ENCODE data around the gene FNDC3A. TPM values are rescaled to one million over a fixed set of nuclear protein-coding genes. Genes with fewer than 3 reads are reported as not detected.

FNDC3A gene
- total RNA-seq, 1 experiment from 2014 or later, result 24.3 TPM

DNA sequence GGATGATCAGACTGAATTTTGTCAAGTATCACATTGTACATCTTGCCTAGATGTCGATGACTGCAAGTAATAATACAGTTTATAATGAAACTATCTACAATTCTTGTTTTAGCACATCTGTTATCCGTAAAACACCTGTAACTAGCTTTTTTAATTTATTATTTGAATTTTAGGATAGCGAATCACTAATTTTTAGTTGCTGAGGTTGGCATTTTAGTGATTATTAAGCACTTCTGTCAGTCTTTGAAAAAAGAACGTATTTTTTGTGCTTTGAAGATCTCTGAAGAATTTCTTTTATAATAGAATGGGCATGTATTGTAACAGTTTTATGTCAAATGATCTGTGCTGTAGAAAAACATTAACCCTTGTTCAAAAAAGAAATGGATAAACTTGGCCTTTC lies 232.9 kb downstream of the FNDC3A start:
- no TSS peak for BruUV-seq (replicated peaks)

DNA sequence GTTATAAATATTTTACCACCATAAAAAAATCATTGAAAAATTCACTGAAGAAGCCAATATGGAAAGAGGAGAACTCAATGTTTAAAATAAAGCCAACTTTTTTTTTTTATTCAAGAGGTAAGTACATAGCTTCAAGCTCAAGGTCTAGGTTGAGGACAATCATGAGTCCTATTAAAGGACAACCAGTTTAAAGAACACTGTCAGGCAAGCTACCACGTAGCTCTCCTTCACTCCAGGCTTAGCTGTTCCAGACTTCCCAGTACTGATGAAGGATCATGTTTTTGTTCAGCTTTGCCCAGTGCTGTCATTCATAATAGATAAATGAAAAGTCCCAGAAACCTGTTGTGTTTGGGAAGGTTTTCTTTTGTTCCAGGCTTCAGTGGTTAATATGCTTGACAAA lies 234.4 kb downstream of the FNDC3A start:
- no TSS peak for BruUV-seq (replicated peaks)
- CTCF ChIA-PET, result no interaction called here
- no peak overlapping the region for H3K4me3 ChIP-seq (ENCODE audit: low read depth in 2 of 2, low read length in 2 of 2)
- H3K9me3 ChIP-seq (ENCODE audit: control insufficient read depth, insufficient read depth, low read depth, low read length), result no peaks in the 10 kb centered on the region
- no peaks in the 10 kb centered on the region for H3K4me1 ChIP-seq (ENCODE audit: control insufficient read depth, insufficient read depth, low read length)
- DNase-seq (ENCODE audit: low read depth, low spot score) (no peak), ATAC-seq (no peak)
- intact Hi-C loops (cut with micrococcal nuclease; ENCODE audit: unreplicated experiment), result no loop called here
- H3K27ac ChIP-seq (ENCODE audit: low read length), result no peak overlapping the region
- TF ChIP-seq CTCF (IDR thresholded peaks at IDR 0.05), result no peak
- no peak for TF ChIP-seq REST (IDR thresholded peaks at IDR 0.05; ENCODE audit: insufficient read depth in 1 of 2, low read depth in 2 of 2, low read length in 1 of 2)
- no peak for TF ChIP-seq SIN3A (IDR thresholded peaks at IDR 0.05; ENCODE audit: borderline replicate concordance, insufficient read depth, low read depth, low read length)
- TF ChIP-seq TCF7L2 (IDR thresholded peaks at IDR 0.05; ENCODE audit: low read depth, low read length), result no peak
- TF ChIP-seq POLR2AphosphoS5 (IDR thresholded peaks at IDR 0.05; ENCODE audit: low read depth, low read length), result no peak
- no peaks in the 10 kb centered on the region for H3K27me3 ChIP-seq (ENCODE audit: control insufficient read depth, insufficient read depth, low read length)
- H3K36me3 ChIP-seq (ENCODE audit: control insufficient read depth, insufficient read depth, low read length), result no peaks in the 10 kb centered on the region
- in situ Hi-C loops (cut with HindIII; ENCODE audit: low pct_unique_long_range_greater_than_20kb, low sequenced_read_pairs), result no loop called here
- POLR2A ChIA-PET, result no interaction called here

More for the DNA sequence above, 232.9 kb downstream of the FNDC3A start:
- no peaks in the 10 kb centered on the region; the same call in 1 of the 2 replicates for H3K36me3 ChIP-seq (ENCODE audit: control insufficient read depth, insufficient read depth, low read length)
- ChIA-PET CTCF (no interaction called here), POLR2A (interaction anchor here (0.6 kb wide), 1 partner anchor 906 kb away, joined by 3 read pairs; no protein-coding TSS in a partner anchor)
- intact Hi-C loops (cut with micrococcal nuclease; ENCODE audit: unreplicated experiment) (no loop called here), in situ Hi-C loops (cut with HindIII; ENCODE audit: low pct_unique_long_range_greater_than_20kb, low sequenced_read_pairs) (no loop called here)
- H3K4me1 ChIP-seq (ENCODE audit: control insufficient read depth, insufficient read depth, low read length), result no peaks in the 10 kb centered on the region
- DNase-seq (ENCODE audit: low read depth, low spot score) (no peak), ATAC-seq (no peak)
- no peak for TF ChIP-seq TCF7L2 (IDR thresholded peaks at IDR 0.05; ENCODE audit: low read depth, low read length)
- TF ChIP-seq CTCF (IDR thresholded peaks at IDR 0.05), result no peak
- H3K4me3 ChIP-seq (ENCODE audit: low read depth in 2 of 2, low read length in 2 of 2), result no peak overlapping the region
- H3K9me3 ChIP-seq (ENCODE audit: control insufficient read depth, insufficient read depth, low read depth, low read length), result no peaks in the 10 kb centered on the region
- H3K27me3 ChIP-seq (ENCODE audit: control insufficient read depth, insufficient read depth, low read length), result no peaks in the 10 kb centered on the region
- H3K27ac ChIP-seq (ENCODE audit: low read length), result no peak overlapping the region
